Kidney epithelial cell (primary cell): Measurements from ENCODE around the gene C2orf72. TPM values are rescaled to one million over a fixed set of nuclear protein-coding genes. Genes with fewer than 3 reads are reported as not detected.

Experiments
- DNase-seq: peaks from one replicate; pipeline ENCODE4 v3.0.0-alpha.2; 2010; ENCODE audit warnings: low read depth
- H3K27me3 ChIP-seq: 2 replicates; pipeline ENCODE4 v1.6.0; 2011; ENCODE audit warnings: low read length; ENCODE audit not compliant: control insufficient read depth, insufficient read depth
- H3K36me3 ChIP-seq: 2 replicates; pipeline ENCODE4 v1.5.1; 2011; ENCODE audit warnings: low read length; ENCODE audit not compliant: control insufficient read depth, insufficient read depth
- H3K4me3 ChIP-seq: 2 replicates; pipeline ENCODE4 v1.5.1; 2011; ENCODE audit warnings: low read depth, mild to moderate bottlenecking, control low read depth, low read length
- CTCF ChIP-seq: IDR thresholded peaks from 2 replicates; pipeline ENCODE4 v1.5.1; 2011; ENCODE audit warnings: mild to moderate bottlenecking, moderate library complexity, low read length, control low read depth, inconsistent platforms; ENCODE audit not compliant: insufficient read depth, poor library complexity, severe bottlenecking
- total RNA-seq: library from RNA; depleted of rRNA; stranded (reverse); fragments of >200 nt; gene quantifications from 2 replicates; pipeline ENCODE4 v1.2.3, GENCODE V29; 2015

Gene C2orf72
- total RNA-seq, 1 donor from 2014 or later: 0.63 TPM

GRCh38 chr2:231010201-231010730 lies 27.1 kb upstream of the C2orf72 start:
- Histone ChIP-seq H3K36me3 (no peaks in the 10 kb centered on the region), H3K27me3 (peaks cover 28% of the 10 kb centered on the region), H3K4me3 (no peak overlapping the region)
- no peak for DNase-seq
- no peak for TF ChIP-seq CTCF

- DNase-seq: no peak
- Histone ChIP-seq H3K27me3 (peaks cover 28% of the 10 kb centered on the region), H3K4me3 (no peak overlapping the region), H3K36me3 (no peaks in the 10 kb centered on the region)
- no peak for TF ChIP-seq CTCF
These were observed 25.8 kb upstream of the C2orf72 start for GRCh38 chr2:231011526-231011925.

GRCh38 chr2:231012463-231012862 lies 24.9 kb upstream of the C2orf72 start:
- Histone ChIP-seq H3K27me3 (peaks cover 30% of the 10 kb centered on the region), H3K36me3 (no peaks in the 10 kb centered on the region), H3K4me3 (no peak overlapping the region)
- no peak for DNase-seq
- TF ChIP-seq CTCF: no peak

GRCh38 chr2:231013820-231014219 lies 23.5 kb upstream of the C2orf72 start:
- Histone ChIP-seq H3K4me3 (no peak overlapping the region), H3K27me3 (peaks cover 21% of the 10 kb centered on the region), H3K36me3 (no peaks in the 10 kb centered on the region)
- no peak for TF ChIP-seq CTCF
- no peak for DNase-seq

- Histone ChIP-seq H3K36me3 (no peaks in the 10 kb centered on the region), H3K4me3 (no peak overlapping the region), H3K27me3 (peaks cover 14% of the 10 kb centered on the region)
- TF ChIP-seq CTCF: no peak
- no peak for DNase-seq
These were observed 21.8 kb upstream of the C2orf72 start for GRCh38 chr2:231015478-231015877.

GRCh38 chr2:231015926-231016325 lies 21.4 kb upstream of the C2orf72 start:
- H3K36me3 ChIP-seq: no peaks in the 10 kb centered on the region
- peaks cover 14% of the 10 kb centered on the region for H3K27me3 ChIP-seq
- H3K4me3 ChIP-seq: no peak overlapping the region
- DNase-seq: no peak
- TF ChIP-seq CTCF: no peak
